K562 (cell line): ENCODE data around the gene TBC1D16. TPM values are rescaled to one million over a fixed set of nuclear protein-coding genes. Genes with fewer than 3 reads are reported as not detected.

ENCODE experiments used
- ATAC-seq: fragments of 200-7000 bp; cut with Tn5 transposase; 3 replicates; pipeline ENCODE4 v1.9.1; 2020; ENCODE audit warnings: moderate library complexity
- BruUV-seq: library from RNA; stranded (reverse); fragments of 400-500 nt; replicated peaks from 2 replicates; lab custom pipeline; 2021; lab: Mats Ljungman, UMichigan
- CTCF ChIA-PET: fragments of 300-600 bp; formaldehyde crosslinking; extraction: SDS; loops from one replicate; lab custom pipeline; 2021; ENCODE audit warnings: low intra/inter-chr PET ratio; lab: Yijun Ruan, JAX
- POLR2A ChIA-PET: fragments of 300-600, 350-650 bp; sonication (Branson Sonifier 250); formaldehyde crosslinking; extraction: SDS; loops from one replicate; lab custom pipeline; 2021; ENCODE audit warnings: antibody characterized with exemption, inconsistent platforms; lab: Yijun Ruan, JAX
- DNase-seq, 4 experiments: peaks; one replicate each; pipeline versions ENCODE4 v3.0.0 to v3.0.0-alpha.2; 2011 to 2018; ENCODE audit warnings: low spot score in 3 of 4, mixed read lengths in 3 of 4; ENCODE audit errors: extremely low read depth in 1 of 4
- FAIRE-seq: peaks from 2 replicates; lab custom pipeline; 2011; peaks lifted over from hg19 to GRCh38; lab: Jason Lieb, UNC
- H2AFZ ChIP-seq: 2 replicates; pipeline ENCODE4 v1.6.0; 2011; ENCODE audit warnings: low read depth, low read length, control low read depth, inconsistent platforms
- H3K27ac ChIP-seq: fragments of 200-600 bp; 3 replicates; pipeline ENCODE4 v1.8.0; 2011; ENCODE audit warnings: low read depth, mild to moderate bottlenecking, control low read depth, inconsistent platforms, low read length, moderate library complexity, mixed read lengths; ENCODE audit errors: extremely low read depth
- H3K27me3 ChIP-seq, 2 experiments: fragments of 300-600 bp in 1 of 2; 2 replicates in 1 of 2; 3 replicates in 1 of 2; pipeline versions ENCODE4 v1.6.0 to v1.8.0; 2011; ENCODE audit warnings: inconsistent platforms in 2 of 2, low read length in 2 of 2, mild to moderate bottlenecking in 1 of 2, mixed read lengths in 1 of 2, moderate library complexity in 1 of 2; ENCODE audit not compliant: control insufficient read depth in 2 of 2, insufficient read depth in 2 of 2
- H3K36me3 ChIP-seq: fragments of 300-600 bp; 3 replicates; pipeline ENCODE4 v1.8.0; 2011; ENCODE audit warnings: mild to moderate bottlenecking, low read length, inconsistent platforms; ENCODE audit not compliant: control insufficient read depth, insufficient read depth
- H3K4me1 ChIP-seq, 2 experiments: fragments of 200-600 bp in 1 of 2; replicated peaks in 1 of 2; 2 replicates in 1 of 2; 3 replicates in 1 of 2; pipeline versions ENCODE4 v1.5.1 to v1.8.0; 2011; ENCODE audit warnings: inconsistent platforms in 2 of 2, low read length in 2 of 2, mild to moderate bottlenecking in 1 of 2, mixed read lengths in 1 of 2, moderate library complexity in 1 of 2; ENCODE audit not compliant: control insufficient read depth in 2 of 2, insufficient read depth in 2 of 2
- H3K4me2 ChIP-seq: 2 replicates; pipeline ENCODE4 v1.6.1; 2011; ENCODE audit warnings: low read length, control low read depth, inconsistent platforms, mixed read lengths; ENCODE audit not compliant: insufficient read depth
- H3K4me3 ChIP-seq: fragments of 200-600 bp; sonication (generic), shearing (Covaris generic); 2 replicates; pipeline ENCODE4 v1.5.1; 2016; ENCODE audit warnings: control low read depth, inconsistent platforms
- H3K79me2 ChIP-seq: fragments of 200-600 bp; 3 replicates; pipeline ENCODE4 v1.8.0; 2011; ENCODE audit warnings: low read length, inconsistent platforms; ENCODE audit not compliant: control insufficient read depth, insufficient read depth
- H3K9ac ChIP-seq, 2 experiments: 2 replicates each; pipeline versions ENCODE4 v1.6.0 to v1.6.1; 2011; ENCODE audit warnings: low read depth in 2 of 2, low read length in 2 of 2, control low read depth in 1 of 2, inconsistent platforms in 1 of 2, mild to moderate bottlenecking in 1 of 2, mixed read lengths in 1 of 2; ENCODE audit not compliant: insufficient read depth in 1 of 2
- H3K9me1 ChIP-seq: one replicate; pipeline ENCODE4 v1.6.0; 2011; ENCODE audit warnings: inconsistent platforms, mild to moderate bottlenecking, low read length, moderate library complexity; ENCODE audit not compliant: control insufficient read depth, insufficient read depth
- H3K9me3 ChIP-seq: replicated peaks from 2 replicates; pipeline ENCODE4 v1.5.1; 2011; ENCODE audit warnings: low read depth, low read length, inconsistent platforms; ENCODE audit not compliant: control insufficient read depth, insufficient read depth
- H4K20me1 ChIP-seq: replicated peaks from 2 replicates; pipeline ENCODE4 v1.6.1; 2011; ENCODE audit warnings: low read length, inconsistent platforms, mixed read lengths; ENCODE audit not compliant: control insufficient read depth, insufficient read depth
- ATF1 ChIP-seq, 2 experiments: fragments of 450-650 bp in 1 of 2; IDR thresholded peaks; 2 replicates each; pipeline ENCODE4 v1.6.1; 2016; ENCODE audit warnings: missing compliant biosample characterization in 1 of 2, missing genetic modification characterization in 1 of 2
- BHLHE40 ChIP-seq: IDR thresholded peaks from 2 replicates; pipeline ENCODE4 v1.6.1; 2011; ENCODE audit warnings: low read length, improper control_type of control experiment
- CEBPB ChIP-seq: fragments of 450-650 bp; IDR thresholded peaks from 2 replicates; pipeline ENCODE4 v1.6.1; 2016; ENCODE audit warnings: missing genetic modification characterization, missing compliant biosample characterization
- CTBP1 ChIP-seq: fragments of 450-650 bp; IDR thresholded peaks from 2 replicates; pipeline ENCODE4 v1.6.1; 2016; ENCODE audit warnings: borderline replicate concordance
- CXXC5 ChIP-seq: fragments of 250-450 bp; sonication (Bioruptor Pico); IDR thresholded peaks from 2 replicates; pipeline ENCODE4 v1.8.0; 2022; ENCODE audit warnings: inconsistent platforms, mild to moderate bottlenecking, moderate library complexity
- GTF2F1 ChIP-seq: IDR thresholded peaks from 2 replicates; pipeline ENCODE4 v1.6.1; 2011; ENCODE audit warnings: low read depth, low read length, improper control_type of control experiment
- KLF13 ChIP-seq: fragments of 450-650 bp; IDR thresholded peaks from 2 replicates; pipeline ENCODE4 v1.6.1; 2016; ENCODE audit warnings: missing genetic modification characterization, low read depth, mild to moderate bottlenecking, missing compliant biosample characterization, moderate library complexity, borderline replicate concordance
- MYC ChIP-seq, 2 experiments: fragments of 250-450 bp in 1 of 2; sonication (Bioruptor Pico) in 1 of 2; IDR thresholded peaks; 2 replicates each; pipeline versions ENCODE4 v1.5.1 to v1.6.1; 2012 to 2021; ENCODE audit warnings: low read depth in 2 of 2, borderline replicate concordance in 1 of 2, improper control_type of control experiment in 1 of 2, low read length in 1 of 2, mild to moderate bottlenecking in 1 of 2, moderate library complexity in 1 of 2
- SMAD4 ChIP-seq: fragments of 250-450 bp; sonication (Bioruptor Pico); conservative IDR thresholded peaks from 2 replicates; pipeline ENCODE4 v1.8.0; 2021; ENCODE audit warnings: inconsistent platforms, mild to moderate bottlenecking, moderate library complexity
- SOX6 ChIP-seq: fragments of 450-650 bp; IDR thresholded peaks from 2 replicates; pipeline ENCODE4 v1.6.1; 2014; ENCODE audit warnings: mild to moderate bottlenecking
- ZNF263 ChIP-seq: sonication (generic); formaldehyde crosslinking; IDR thresholded peaks from 2 replicates; pipeline ENCODE4 v1.8.0; 2022; ENCODE audit warnings: mild to moderate bottlenecking, missing genetic modification reagents, borderline replicate concordance
- WGBS: fragments of 100-300 bp; shearing (Covaris generic); methylation state at CpG from one replicate; pipeline ENCODE4 v1.1.6; 2016; ENCODE audit warnings: low coverage, mixed read lengths; ENCODE audit not compliant: insufficient coverage; ENCODE audit errors: missing lambda C conversion rate; 5-methylcytosine and 5-hydroxymethylcytosine counted together
- in situ Hi-C: fragments of 300-500 bp; cut with MboI; formaldehyde crosslinking; loops from 4 replicates; pipeline ENCODE4 v1.15.0; 2018; ENCODE audit warnings: inconsistent platforms, mixed read lengths
- intact Hi-C: fragments of 100-400 bp; cut with micrococcal nuclease; formaldehyde crosslinking; loops from 2 replicates; pipeline ENCODE4 v1.14.2; 2022
- polyA plus RNA-seq, 8 experiments: library from polyadenylated mRNA; depleted of rRNA in 4 of 8; stranded (reverse) in 5 of 8; unstranded in 3 of 8; fragments of >200 nt; fragmentation: Nextera tagmentation in 2 of 8; fragmentation: Illumina TruSeq in 1 of 8; extraction: Ambion mirVana in 2 of 8; extraction: Trizol in 1 of 8; gene quantifications; 2 replicates each; pipeline versions ENCODE4 v1.2.1 to v1.2.3, GENCODE V29; 2011 to 2014; ENCODE audit warnings: inconsistent platforms in 1 of 8, missing spikeins in 1 of 8
- total RNA-seq, 7 experiments: library from RNA; depleted of rRNA in 6 of 7; stranded (reverse); fragments of >200 nt in 6 of 7; fragmentation: Illumina TruSeq in 2 of 7; extraction: Trizol in 2 of 7; gene quantifications; 2 replicates each; pipeline versions ENCODE4 v1.2.1 to v1.2.3, GENCODE V29; 2011 to 2021; ENCODE audit warnings: low replicate concordance in 1 of 7
- TF ChIP-seq, protein P1 (sequence below): fragments of 450-650 bp; formaldehyde crosslinking; IDR thresholded peaks from 2 replicates; pipeline ENCODE4 v1.4.0; 2022; ENCODE audit warnings: missing genetic modification characterization
- TF ChIP-seq, protein P2 (sequence below): sonication (generic); formaldehyde crosslinking; IDR thresholded peaks from 2 replicates; pipeline ENCODE4 v1.8.1; 2023; ENCODE audit warnings: mild to moderate bottlenecking, missing genetic modification reagents
- TF ChIP-seq, protein P3 (sequence below): sonication (generic); formaldehyde crosslinking; IDR thresholded peaks from 2 replicates; pipeline ENCODE4 v1.9.0; 2022; ENCODE audit warnings: mild to moderate bottlenecking, missing genetic modification reagents
- TF ChIP-seq, protein P4 (sequence below), 2 experiments: fragments of 450-650 bp in 1 of 2; sonication (generic) in 1 of 2; formaldehyde crosslinking in 1 of 2; IDR thresholded peaks in 1 of 2; conservative IDR thresholded peaks in 1 of 2; 2 replicates each; pipeline versions ENCODE4 v1.6.1 to v1.8.1; 2016 to 2023; ENCODE audit warnings: mild to moderate bottlenecking in 2 of 2, moderate library complexity in 2 of 2, inconsistent platforms in 1 of 2, missing genetic modification reagents in 1 of 2

The TBC1D16 gene
- total and polyA plus RNA-seq, 9 of the 15 experiments (the other 6 are each of a cell fraction or from before 2014, with no cell fraction given), result 0.01 to 0.20 (median 0.03) TPM; not detected in 1

DNA sequence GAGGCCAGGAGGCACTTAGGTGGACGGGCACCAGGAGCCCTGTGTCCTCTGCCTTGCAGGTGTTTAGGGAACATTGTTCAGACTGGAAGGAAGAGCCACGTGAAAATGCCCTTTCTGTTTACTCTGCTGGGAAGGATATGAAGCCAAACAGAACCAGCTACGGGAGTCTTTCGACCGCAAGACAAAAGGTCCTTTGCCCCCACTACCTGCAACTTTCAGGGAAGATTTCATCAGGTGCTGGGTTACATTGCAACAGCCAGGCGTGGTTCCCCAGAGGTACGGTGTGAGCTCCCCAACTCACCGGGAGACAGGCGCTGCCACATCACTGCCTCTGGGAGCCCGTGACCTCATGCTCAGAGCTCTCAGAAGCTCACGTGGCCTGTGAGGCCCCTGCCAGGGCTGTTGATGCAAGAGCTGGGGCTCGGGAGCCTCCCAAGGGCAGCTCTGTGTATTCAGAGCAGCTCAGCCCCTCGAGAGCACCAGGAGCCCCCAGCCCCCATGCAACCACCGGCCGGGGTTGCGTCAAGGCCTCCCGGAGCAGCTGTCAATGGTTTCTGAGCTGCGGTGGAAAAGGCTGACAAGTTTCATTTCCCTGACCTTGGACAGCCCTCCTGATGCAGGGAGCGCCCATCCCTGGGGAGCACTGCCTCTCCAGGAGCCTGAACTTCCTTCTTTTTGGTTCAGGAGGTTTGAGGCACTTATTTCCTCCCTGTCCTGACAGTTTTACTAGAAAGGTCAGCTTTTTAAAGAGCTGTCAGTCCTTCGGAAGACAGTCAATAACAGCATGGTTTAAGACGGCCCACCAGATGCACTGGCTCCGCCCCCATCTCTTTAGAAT is 42.1 kb downstream of the TBC1D16 start:
- H3K27ac ChIP-seq, result no peak overlapping the region
- peak overlapping the region in 1 of 2 experiments; percentile 74; a peak in 3 of 4 replicates for H3K9ac ChIP-seq
- H3K9me3 ChIP-seq, result no peaks in the 10 kb centered on the region
- BruUV-seq, result no TSS peak
- H2AFZ ChIP-seq, result peak overlapping the region; percentile 53
- H3K27me3 ChIP-seq, result peaks cover 31 to 56% of the 10 kb centered on the region in 2 experiments
- FAIRE-seq, result no peak
- peaks cover 16 to 33% of the 10 kb centered on the region in 2 experiments for H3K4me1 ChIP-seq
- CTCF ChIA-PET, result no interaction called here
- POLR2A ChIA-PET, result interaction anchor here (1.1 to 1.2 kb wide), 2 partner anchors 12 kb away, joined by 3 to 6 read pairs; no protein-coding TSS in a partner anchor
- peaks cover 3% of the 10 kb centered on the region; the same call in 1 of the 2 replicates for H4K20me1 ChIP-seq
- H3K36me3 ChIP-seq, result no peaks in the 10 kb centered on the region
- in situ Hi-C loops, result no loop called here
- no peaks in the 10 kb centered on the region for H3K79me2 ChIP-seq
- no peak for DNase-seq
- ATAC-seq, result peak; percentile 71
- H3K9me1 ChIP-seq, result no peaks in the 10 kb centered on the region
- peak overlapping the region; percentile 7; the same call in 1 of the 2 replicates for H3K4me2 ChIP-seq
- 17% methylated on average over 22 of the region's 22 CpGs for WGBS
- no peak overlapping the region for H3K4me3 ChIP-seq
- intact Hi-C loops, result loop anchor here (5.0 kb wide), 1 partner anchor 181 kb away; no protein-coding TSS in a partner anchor
- TF ChIP-seq CEBPB, result 0 out of 2 replicates have a peak, but pooled peaks have one; percentile 39
- TF ChIP-seq KLF13 (tag), result no peak
- TF ChIP-seq GTF2F1, result no peak
- TF ChIP-seq, protein P1, sequence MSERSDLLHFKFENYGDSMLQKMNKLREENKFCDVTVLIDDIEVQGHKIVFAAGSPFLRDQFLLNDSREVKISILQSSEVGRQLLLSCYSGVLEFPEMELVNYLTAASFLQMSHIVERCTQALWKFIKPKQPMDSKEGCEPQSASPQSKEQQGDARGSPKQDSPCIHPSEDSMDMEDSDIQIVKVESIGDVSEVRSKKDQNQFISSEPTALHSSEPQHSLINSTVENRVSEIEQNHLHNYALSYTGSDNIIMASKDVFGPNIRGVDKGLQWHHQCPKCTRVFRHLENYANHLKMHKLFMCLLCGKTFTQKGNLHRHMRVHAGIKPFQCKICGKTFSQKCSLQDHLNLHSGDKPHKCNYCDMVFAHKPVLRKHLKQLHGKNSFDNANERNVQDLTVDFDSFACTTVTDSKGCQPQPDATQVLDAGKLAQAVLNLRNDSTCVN (CRISPR knock-in tag), result no peak
- TF ChIP-seq, protein P2, sequence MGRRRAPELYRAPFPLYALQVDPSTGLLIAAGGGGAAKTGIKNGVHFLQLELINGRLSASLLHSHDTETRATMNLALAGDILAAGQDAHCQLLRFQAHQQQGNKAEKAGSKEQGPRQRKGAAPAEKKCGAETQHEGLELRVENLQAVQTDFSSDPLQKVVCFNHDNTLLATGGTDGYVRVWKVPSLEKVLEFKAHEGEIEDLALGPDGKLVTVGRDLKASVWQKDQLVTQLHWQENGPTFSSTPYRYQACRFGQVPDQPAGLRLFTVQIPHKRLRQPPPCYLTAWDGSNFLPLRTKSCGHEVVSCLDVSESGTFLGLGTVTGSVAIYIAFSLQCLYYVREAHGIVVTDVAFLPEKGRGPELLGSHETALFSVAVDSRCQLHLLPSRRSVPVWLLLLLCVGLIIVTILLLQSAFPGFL, result no peak
- no peak for TF ChIP-seq SOX6
- peak; percentile 79 for TF ChIP-seq BHLHE40
- peak; percentile 25 for TF ChIP-seq CXXC5
- no peak for TF ChIP-seq SMAD4 (CRISPR knock-in tag)
- TF ChIP-seq MYC (IDR thresholded peaks at IDR 0.05; ENCODE audit: low read depth, low read length), result peak; percentile 73
- TF ChIP-seq MYC (CRISPR knock-in tag; IDR thresholded peaks at IDR 0.05; ENCODE audit: borderline replicate concordance, low read depth), result no peak
- peak; percentile 42; the same call in 1 of the 2 replicates for TF ChIP-seq CTBP1
- TF ChIP-seq ATF1 (CRISPR knock-in tag; IDR thresholded peaks at IDR 0.05), result no peak
- 0 out of 2 replicates have a peak, but pooled peaks have one; percentile 9 for TF ChIP-seq ATF1 (tag; IDR thresholded peaks at IDR 0.05)
- TF ChIP-seq ZNF263, result peak; percentile 96
- TF ChIP-seq, protein P3, sequence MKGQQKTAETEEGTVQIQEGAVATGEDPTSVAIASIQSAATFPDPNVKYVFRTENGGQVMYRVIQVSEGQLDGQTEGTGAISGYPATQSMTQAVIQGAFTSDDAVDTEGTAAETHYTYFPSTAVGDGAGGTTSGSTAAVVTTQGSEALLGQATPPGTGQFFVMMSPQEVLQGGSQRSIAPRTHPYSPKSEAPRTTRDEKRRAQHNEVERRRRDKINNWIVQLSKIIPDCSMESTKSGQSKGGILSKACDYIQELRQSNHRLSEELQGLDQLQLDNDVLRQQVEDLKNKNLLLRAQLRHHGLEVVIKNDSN (CRISPR knock-in tag), result peak; percentile 76
- TF ChIP-seq, protein P4, sequence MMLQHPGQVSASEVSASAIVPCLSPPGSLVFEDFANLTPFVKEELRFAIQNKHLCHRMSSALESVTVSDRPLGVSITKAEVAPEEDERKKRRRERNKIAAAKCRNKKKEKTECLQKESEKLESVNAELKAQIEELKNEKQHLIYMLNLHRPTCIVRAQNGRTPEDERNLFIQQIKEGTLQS (IDR thresholded peaks at IDR 0.05), result peak; percentile 78
- TF ChIP-seq, protein P4 (CRISPR knock-in tag; conservative IDR thresholded peaks at IDR 0.05), result no peak
